ENCODE measurements around the gene FAM240B. TPM values are rescaled to one million over a fixed set of nuclear protein-coding genes. Genes with fewer than 3 reads are reported as not detected.
A peak's percentile ranks its signal among the peaks of the same experiment; 100 is the strongest.

The FAM240B gene
- total and polyA plus RNA-seq, 2 experiments from 2014 or later, result not detected

DNA sequence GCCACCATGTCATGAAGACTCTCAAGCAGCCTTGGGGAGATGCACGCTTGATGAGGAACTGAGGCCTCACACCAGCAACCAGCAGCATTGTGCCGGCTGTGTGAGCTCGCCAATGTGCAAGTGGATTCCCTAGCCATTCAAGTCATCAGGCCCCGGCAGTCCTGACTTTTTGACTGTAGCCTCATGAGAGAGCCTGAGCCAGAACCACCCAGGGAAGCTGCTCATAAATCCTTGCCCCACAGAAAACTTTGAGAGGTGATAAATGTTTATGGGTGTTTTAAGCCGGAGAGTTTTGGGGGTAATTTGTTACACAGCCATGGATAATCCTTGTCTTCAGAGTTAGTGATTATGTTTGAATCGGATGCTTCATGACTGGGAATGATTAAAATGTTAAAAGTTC is 44.7 kb downstream of the FAM240B start:
- Histone ChIP-seq H3K4me3 (no peak overlapping the region), H3K4me1 (ENCODE audit: insufficient read depth) (peaks cover 23% of the 10 kb centered on the region), H3F3A (replicated peaks; ENCODE audit: low read depth) (peaks cover 3% of the 10 kb centered on the region; the same call in 1 of the 2 replicates), H3K36me3 (ENCODE audit: insufficient read depth) (no peaks in the 10 kb centered on the region), H3K9me2 (ENCODE audit: insufficient read depth) (peaks cover 6% of the 10 kb centered on the region; the same call in 1 of the 2 replicates), H3K27me3 (ENCODE audit: insufficient read depth) (no peaks in the 10 kb centered on the region), H3K27ac (ENCODE audit: low read depth) (no peak overlapping the region), H3K79me2 (replicated peaks; ENCODE audit: insufficient read depth) (no peaks in the 10 kb centered on the region), H3K4me2 (no peak overlapping the region), H4K20me1 (replicated peaks; ENCODE audit: insufficient read depth) (no peaks in the 10 kb centered on the region), H2AFZ (peak overlapping the region; percentile 52; the same call in 1 of the 2 replicates)
- no peak overlapping the region for H3K4me3 Mint-ChIP-seq
- peaks cover 5% of the 10 kb centered on the region; the same call in 2 of the 3 replicates for H3K36me3 Mint-ChIP-seq (ENCODE audit: low read depth)
- ATAC-seq (no peak), DNase-seq (ENCODE audit: low spot score) (no peak)
- TF ChIP-seq STAT1 (IDR thresholded peaks at IDR 0.05; ENCODE audit: unreplicated experiment) (no peak), POLR2AphosphoS5 (IDR thresholded peaks at IDR 0.05; ENCODE audit: low read depth) (no peak), JUNB (IDR thresholded peaks at IDR 0.05; ENCODE audit: unreplicated experiment) (no peak), ZNF114 (CRISPR knock-in tag; IDR thresholded peaks at IDR 0.05) (no peak)
- TF ChIP-seq, protein P1, sequence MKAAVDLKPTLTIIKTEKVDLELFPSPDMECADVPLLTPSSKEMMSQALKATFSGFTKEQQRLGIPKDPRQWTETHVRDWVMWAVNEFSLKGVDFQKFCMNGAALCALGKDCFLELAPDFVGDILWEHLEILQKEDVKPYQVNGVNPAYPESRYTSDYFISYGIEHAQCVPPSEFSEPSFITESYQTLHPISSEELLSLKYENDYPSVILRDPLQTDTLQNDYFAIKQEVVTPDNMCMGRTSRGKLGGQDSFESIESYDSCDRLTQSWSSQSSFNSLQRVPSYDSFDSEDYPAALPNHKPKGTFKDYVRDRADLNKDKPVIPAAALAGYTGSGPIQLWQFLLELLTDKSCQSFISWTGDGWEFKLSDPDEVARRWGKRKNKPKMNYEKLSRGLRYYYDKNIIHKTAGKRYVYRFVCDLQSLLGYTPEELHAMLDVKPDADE (IDR thresholded peaks at IDR 0.05), result no peak
- no peaks in the 10 kb centered on the region; the same call in 2 of the 3 replicates for H3K9me3 Mint-ChIP-seq
- H3K27ac Mint-ChIP-seq, result no peak overlapping the region
- H3K4me1 Mint-ChIP-seq, result peaks cover 25% of the 10 kb centered on the region
- H3K27me3 Mint-ChIP-seq (ENCODE audit: insufficient read depth, low read depth, poor library complexity), result peaks cover 16% of the 10 kb centered on the region

DNA sequence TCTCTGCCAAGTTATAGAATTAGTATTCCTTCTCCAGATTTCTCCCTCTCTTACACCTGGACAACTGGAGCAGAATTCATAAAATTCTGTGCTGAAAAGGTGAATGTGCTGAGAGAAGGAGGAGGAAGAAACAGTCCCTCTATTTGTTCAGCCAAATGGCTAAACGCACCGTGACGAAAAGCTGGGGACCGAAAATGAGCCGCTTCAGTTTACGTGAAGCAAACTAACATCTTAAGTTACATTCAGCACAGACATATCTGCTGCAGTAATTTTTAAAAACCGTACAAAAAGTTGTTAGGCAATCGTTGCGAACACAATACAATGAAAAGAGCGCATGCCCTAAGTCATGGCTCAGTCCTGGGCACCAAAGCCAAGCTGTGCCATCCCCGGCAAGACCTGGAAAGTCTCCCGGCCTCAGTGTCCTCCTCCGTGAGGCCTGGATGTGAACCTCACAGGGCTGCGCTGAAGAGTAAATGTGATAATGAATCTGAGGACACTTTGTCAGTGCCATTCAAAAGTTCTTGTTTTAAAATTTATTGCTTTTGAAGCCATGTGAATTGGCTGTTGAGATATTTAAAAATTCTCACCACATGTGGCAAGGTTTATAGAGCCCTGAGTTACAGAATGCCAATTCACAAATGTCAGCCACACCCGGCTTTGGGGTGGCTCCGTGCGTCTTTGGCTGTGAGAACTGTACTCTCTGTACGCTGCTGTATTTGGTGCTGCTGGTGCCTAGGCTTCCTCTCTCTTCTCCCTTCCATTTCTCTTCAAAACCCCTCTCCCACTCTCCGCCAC is 46.3 kb downstream of the FAM240B start:
- Histone ChIP-seq H4K20me1 (replicated peaks; ENCODE audit: insufficient read depth) (no peaks in the 10 kb centered on the region), H3K27me3 (ENCODE audit: insufficient read depth) (no peaks in the 10 kb centered on the region), H2AFZ (no peak overlapping the region), H3F3A (replicated peaks; ENCODE audit: low read depth) (peaks cover 3% of the 10 kb centered on the region; the same call in 1 of the 2 replicates), H3K4me3 (no peak overlapping the region), H3K9me2 (ENCODE audit: insufficient read depth) (no peaks in the 10 kb centered on the region), H3K36me3 (ENCODE audit: insufficient read depth) (no peaks in the 10 kb centered on the region), H3K4me1 (ENCODE audit: insufficient read depth) (peaks cover 23% of the 10 kb centered on the region), H3K27ac (ENCODE audit: low read depth) (peak overlapping the region; percentile 84; the same call in 1 of the 2 replicates), H3K4me2 (peak overlapping the region; percentile 24; the same call in 1 of the 2 replicates), H3K79me2 (replicated peaks; ENCODE audit: insufficient read depth) (no peaks in the 10 kb centered on the region)
- Mint-ChIP-seq H3K27me3 (ENCODE audit: insufficient read depth, low read depth, poor library complexity) (peaks cover 14% of the 10 kb centered on the region), H3K4me1 (peaks cover 25% of the 10 kb centered on the region), H3K27ac (no peak overlapping the region), H3K9me3 (no peaks in the 10 kb centered on the region; the same call in 2 of the 3 replicates), H3K4me3 (no peak overlapping the region), H3K36me3 (ENCODE audit: low read depth) (peaks cover 5% of the 10 kb centered on the region; the same call in 2 of the 3 replicates)
- TF ChIP-seq POLR2AphosphoS5 (IDR thresholded peaks at IDR 0.05; ENCODE audit: low read depth) (no peak), REST (IDR thresholded peaks at IDR 0.05; ENCODE audit: unreplicated experiment) (no peak), ZNF331 (CRISPR knock-in tag; IDR thresholded peaks at IDR 0.05; ENCODE audit: low read depth) (no peak), CREB1 (CRISPR knock-in tag; IDR thresholded peaks at IDR 0.05; ENCODE audit: low read depth) (no peak)
- TF ChIP-seq, protein P2, sequence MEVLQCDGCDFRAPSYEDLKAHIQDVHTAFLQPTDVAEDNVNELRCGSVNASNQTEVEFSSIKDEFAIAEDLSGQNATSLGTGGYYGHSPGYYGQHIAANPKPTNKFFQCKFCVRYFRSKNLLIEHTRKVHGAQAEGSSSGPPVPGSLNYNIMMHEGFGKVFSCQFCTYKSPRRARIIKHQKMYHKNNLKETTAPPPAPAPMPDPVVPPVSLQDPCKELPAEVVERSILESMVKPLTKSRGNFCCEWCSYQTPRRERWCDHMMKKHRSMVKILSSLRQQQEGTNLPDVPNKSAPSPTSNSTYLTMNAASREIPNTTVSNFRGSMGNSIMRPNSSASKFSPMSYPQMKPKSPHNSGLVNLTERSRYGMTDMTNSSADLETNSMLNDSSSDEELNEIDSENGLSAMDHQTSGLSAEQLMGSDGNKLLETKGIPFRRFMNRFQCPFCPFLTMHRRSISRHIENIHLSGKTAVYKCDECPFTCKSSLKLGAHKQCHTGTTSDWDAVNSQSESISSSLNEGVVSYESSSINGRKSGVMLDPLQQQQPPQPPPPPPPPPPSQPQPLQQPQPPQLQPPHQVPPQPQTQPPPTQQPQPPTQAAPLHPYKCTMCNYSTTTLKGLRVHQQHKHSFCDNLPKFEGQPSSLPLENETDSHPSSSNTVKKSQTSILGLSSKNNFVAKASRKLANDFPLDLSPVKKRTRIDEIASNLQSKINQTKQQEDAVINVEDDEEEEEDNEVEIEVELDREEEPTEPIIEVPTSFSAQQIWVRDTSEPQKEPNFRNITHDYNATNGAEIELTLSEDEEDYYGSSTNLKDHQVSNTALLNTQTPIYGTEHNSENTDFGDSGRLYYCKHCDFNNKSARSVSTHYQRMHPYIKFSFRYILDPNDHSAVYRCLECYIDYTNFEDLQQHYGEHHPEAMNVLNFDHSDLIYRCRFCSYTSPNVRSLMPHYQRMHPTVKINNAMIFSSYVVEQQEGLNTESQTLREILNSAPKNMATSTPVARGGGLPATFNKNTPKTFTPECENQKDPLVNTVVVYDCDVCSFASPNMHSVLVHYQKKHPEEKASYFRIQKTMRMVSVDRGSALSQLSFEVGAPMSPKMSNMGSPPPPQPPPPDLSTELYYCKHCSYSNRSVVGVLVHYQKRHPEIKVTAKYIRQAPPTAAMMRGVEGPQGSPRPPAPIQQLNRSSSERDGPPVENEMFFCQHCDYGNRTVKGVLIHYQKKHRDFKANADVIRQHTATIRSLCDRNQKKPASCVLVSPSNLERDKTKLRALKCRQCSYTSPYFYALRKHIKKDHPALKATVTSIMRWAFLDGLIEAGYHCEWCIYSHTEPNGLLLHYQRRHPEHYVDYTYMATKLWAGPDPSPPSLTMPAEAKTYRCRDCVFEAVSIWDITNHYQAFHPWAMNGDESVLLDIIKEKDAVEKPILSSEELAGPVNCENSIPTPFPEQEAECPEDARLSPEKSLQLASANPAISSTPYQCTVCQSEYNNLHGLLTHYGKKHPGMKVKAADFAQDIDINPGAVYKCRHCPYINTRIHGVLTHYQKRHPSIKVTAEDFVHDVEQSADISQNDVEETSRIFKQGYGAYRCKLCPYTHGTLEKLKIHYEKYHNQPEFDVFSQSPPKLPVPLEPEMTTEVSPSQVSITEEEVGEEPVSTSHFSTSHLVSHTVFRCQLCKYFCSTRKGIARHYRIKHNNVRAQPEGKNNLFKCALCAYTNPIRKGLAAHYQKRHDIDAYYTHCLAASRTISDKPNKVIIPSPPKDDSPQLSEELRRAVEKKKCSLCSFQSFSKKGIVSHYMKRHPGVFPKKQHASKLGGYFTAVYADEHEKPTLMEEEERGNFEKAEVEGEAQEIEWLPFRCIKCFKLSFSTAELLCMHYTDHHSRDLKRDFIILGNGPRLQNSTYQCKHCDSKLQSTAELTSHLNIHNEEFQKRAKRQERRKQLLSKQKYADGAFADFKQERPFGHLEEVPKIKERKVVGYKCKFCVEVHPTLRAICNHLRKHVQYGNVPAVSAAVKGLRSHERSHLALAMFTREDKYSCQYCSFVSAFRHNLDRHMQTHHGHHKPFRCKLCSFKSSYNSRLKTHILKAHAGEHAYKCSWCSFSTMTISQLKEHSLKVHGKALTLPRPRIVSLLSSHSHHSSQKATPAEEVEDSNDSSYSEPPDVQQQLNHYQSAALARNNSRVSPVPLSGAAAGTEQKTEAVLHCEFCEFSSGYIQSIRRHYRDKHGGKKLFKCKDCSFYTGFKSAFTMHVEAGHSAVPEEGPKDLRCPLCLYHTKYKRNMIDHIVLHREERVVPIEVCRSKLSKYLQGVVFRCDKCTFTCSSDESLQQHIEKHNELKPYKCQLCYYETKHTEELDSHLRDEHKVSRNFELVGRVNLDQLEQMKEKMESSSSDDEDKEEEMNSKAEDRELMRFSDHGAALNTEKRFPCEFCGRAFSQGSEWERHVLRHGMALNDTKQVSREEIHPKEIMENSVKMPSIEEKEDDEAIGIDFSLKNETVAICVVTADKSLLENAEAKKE (CRISPR knock-in tag; IDR thresholded peaks at IDR 0.05), result no peak
- DNase-seq (ENCODE audit: low spot score), result no peak
- no peak for ATAC-seq

Measured in GM23338 (cell line).